ENCODE results near the gene PARD3.

PARD3 gene

DNA sequence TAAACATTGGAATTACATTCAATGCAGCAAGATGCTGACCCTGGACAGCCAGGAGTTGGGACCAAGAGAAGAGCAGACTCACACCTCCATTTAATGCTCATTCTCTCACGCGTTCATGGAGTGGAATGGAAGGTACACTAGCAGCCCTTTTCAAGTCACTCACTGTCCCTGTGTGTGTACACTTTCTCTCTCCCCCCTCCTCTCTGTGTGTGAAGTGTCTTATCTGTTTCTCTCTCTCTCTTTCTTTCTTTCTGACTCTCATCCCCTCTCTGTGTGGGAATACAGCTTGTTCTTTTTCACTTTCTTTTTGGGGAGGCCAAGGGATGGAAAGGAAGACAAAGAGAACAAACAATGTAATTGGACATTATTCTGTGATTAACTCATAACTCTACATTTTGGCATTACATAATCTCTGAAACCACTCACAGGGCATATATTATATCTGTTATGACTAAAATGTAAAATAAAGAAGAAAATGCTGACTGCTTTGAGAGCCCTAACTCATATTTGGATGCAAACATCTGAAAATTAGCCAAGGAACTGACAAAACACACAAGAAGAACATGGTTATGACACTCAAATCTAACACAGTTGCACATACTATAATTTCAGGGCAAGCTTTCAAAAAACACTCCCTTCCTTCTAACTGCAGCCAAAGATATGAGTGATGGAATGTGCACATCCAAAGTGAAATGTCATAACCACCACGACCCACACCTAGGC is 188.8 kb downstream of the PARD3 start:
- H3K27me3 ChIP-seq (ENCODE audit: control insufficient read depth in 1 of 2, insufficient read depth in 2 of 2, low read length in 2 of 2), result no peaks in the 10 kb centered on the region

DNA sequence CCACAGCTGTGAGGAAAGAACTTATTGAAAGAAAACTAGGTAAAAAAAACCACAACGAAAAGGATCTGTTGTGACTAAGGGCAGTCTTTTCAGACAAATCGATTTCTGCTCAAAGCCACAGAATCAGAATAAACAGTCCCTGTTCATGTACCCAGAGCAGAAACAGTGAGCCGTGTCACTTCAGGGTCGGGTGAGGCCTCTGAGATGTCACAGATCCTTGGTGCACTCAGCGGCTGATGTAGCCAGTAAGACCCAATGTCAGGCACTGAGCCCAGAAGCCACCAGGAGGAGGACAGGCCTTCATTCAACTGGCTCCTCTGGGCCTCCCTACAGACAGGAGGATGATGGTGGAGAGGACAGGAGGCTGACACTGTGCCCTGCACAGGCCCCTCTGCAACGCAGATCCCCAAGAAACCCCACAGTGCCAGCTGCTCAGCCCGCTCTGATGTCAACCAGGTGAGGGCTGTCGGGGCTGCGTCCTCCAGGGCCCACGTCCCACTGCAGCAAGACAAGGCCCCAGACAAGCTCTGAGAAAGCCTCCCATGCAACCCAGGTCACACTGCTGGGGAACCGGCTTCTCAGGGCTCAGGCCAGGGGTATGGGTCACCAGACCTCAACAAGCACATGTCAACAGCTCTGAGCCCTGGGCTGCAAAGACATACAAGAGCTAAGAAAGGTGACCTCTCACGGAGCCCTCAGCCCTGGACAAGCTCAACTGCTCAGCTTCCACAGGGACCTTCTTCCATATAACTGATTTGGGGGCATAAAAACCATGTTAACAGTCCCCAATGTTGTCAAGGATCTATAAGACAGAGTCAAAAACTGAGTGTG is 190.6 kb downstream of the PARD3 start:
- Histone ChIP-seq H3K4me3 (ENCODE audit: low read depth in 1 of 2, low read length in 2 of 2) (no peak overlapping the region), H3K9me3 (ENCODE audit: low read length) (no peaks in the 10 kb centered on the region), H3K4me1 (ENCODE audit: insufficient read depth, low read length) (peaks cover 19% of the 10 kb centered on the region), H3K9ac (ENCODE audit: low read length) (no peak overlapping the region), H3K27me3 (ENCODE audit: control insufficient read depth in 1 of 2, insufficient read depth in 2 of 2, low read length in 2 of 2) (no peaks in the 10 kb centered on the region), H3K27ac (ENCODE audit: low read depth, low read length) (no peak overlapping the region), H3K36me3 (ENCODE audit: insufficient read depth, low read length) (no peaks in the 10 kb centered on the region)

More for the DNA sequence above, 188.8 kb downstream of the PARD3 start:
- Histone ChIP-seq H3K4me1 (ENCODE audit: insufficient read depth, low read length) (peaks cover 19% of the 10 kb centered on the region), H3K9me3 (ENCODE audit: low read length) (no peaks in the 10 kb centered on the region), H3K4me3 (ENCODE audit: low read depth in 1 of 2, low read length in 2 of 2) (no peak overlapping the region), H3K36me3 (ENCODE audit: insufficient read depth, low read length) (no peaks in the 10 kb centered on the region), H3K27ac (ENCODE audit: low read depth, low read length) (no peak overlapping the region), H3K9ac (ENCODE audit: low read length) (no peak overlapping the region)

DNA sequence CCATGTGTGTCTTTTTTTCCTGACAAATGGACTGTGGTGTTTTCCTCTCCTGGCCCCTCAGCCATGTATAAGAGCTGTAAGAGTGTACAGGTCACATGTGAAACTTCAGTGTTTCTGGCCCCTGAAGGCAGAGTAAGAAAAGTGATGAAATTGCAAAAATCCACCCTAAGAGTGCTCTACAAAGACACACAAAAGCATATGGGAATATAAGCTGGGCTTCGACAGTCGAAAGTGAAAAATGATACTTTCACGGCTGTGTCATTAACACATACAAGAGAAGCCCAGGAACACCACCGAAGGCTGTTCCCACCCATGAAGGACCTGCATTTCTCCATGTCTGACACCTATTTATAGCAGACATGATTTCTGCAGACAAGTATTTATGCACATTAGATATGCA is 192.2 kb downstream of the PARD3 start:
- no peak overlapping the region for H3K4me3 ChIP-seq (ENCODE audit: low read depth in 1 of 2, low read length in 2 of 2)
- peaks cover 9% of the 10 kb centered on the region for H3K4me1 ChIP-seq (ENCODE audit: insufficient read depth, low read length)
- H3K27ac ChIP-seq (ENCODE audit: low read depth, low read length), result no peak overlapping the region
- H3K9ac ChIP-seq (ENCODE audit: low read length), result no peak overlapping the region
- no peaks in the 10 kb centered on the region for H3K27me3 ChIP-seq (ENCODE audit: control insufficient read depth in 1 of 2, insufficient read depth in 2 of 2, low read length in 2 of 2)
- no peaks in the 10 kb centered on the region for H3K36me3 ChIP-seq (ENCODE audit: insufficient read depth, low read length)
- H3K9me3 ChIP-seq (ENCODE audit: low read length), result no peaks in the 10 kb centered on the region

DNA sequence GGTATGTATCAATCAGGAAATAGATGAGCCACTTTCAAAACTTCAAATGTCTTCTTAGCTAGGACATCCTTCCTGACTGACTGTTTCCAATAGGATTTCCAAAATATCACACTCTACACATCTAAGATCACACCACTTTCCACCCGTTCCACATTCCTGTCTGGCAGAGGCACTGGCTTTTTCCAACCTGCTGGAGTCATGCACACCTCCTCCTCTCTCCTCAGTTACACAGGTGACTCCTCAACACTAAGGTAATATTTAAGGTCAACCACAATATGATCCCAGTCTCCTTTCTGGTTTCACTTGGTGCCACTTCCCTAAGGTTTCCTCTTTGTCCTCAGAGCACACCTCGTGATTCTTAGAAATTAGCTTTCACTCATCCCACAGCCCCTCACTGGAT is 196.5 kb downstream of the PARD3 start:
- H3K27ac ChIP-seq (ENCODE audit: low read depth, low read length), result no peak overlapping the region
- H3K4me3 ChIP-seq (ENCODE audit: low read depth in 1 of 2, low read length in 2 of 2), result no peak overlapping the region
- no peaks in the 10 kb centered on the region for H3K4me1 ChIP-seq (ENCODE audit: insufficient read depth, low read length)
- no peak overlapping the region for H3K9ac ChIP-seq (ENCODE audit: low read length)
- H3K9me3 ChIP-seq (ENCODE audit: low read length), result no peaks in the 10 kb centered on the region
- no peaks in the 10 kb centered on the region for H3K36me3 ChIP-seq (ENCODE audit: insufficient read depth, low read length)
- no peaks in the 10 kb centered on the region for H3K27me3 ChIP-seq (ENCODE audit: control insufficient read depth in 1 of 2, insufficient read depth in 2 of 2, low read length in 2 of 2)

DNA sequence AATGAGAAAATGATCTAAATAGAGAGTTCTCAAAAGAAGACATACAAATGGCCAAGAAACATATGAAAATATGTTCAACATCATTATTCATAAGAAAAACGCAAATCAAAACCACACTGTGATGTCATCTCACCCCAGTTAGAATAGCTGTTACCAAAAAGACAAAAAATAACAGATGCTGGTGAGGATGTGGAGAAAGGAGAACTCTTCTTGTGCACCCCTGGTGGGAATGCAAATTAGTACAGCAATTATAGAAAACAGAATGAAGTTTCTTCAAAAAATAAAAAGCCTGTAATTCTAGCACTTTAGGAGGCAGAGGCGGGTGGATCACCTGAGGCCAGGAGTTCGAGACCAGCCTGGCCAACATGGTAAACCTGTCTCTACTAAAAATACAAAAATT is 199.3 kb downstream of the PARD3 start:
- no peaks in the 10 kb centered on the region for H3K9me3 ChIP-seq (ENCODE audit: low read length)
- H3K4me1 ChIP-seq (ENCODE audit: insufficient read depth, low read length), result peaks cover 10% of the 10 kb centered on the region
- H3K27ac ChIP-seq (ENCODE audit: low read depth, low read length), result no peak overlapping the region
- H3K4me3 ChIP-seq (ENCODE audit: low read depth in 1 of 2, low read length in 2 of 2), result no peak overlapping the region
- no peak overlapping the region for H3K9ac ChIP-seq (ENCODE audit: low read length)
- H3K27me3 ChIP-seq (ENCODE audit: control insufficient read depth in 1 of 2, insufficient read depth in 2 of 2, low read length in 2 of 2), result no peaks in the 10 kb centered on the region
- H3K36me3 ChIP-seq (ENCODE audit: insufficient read depth, low read length), result no peaks in the 10 kb centered on the region

DNA sequence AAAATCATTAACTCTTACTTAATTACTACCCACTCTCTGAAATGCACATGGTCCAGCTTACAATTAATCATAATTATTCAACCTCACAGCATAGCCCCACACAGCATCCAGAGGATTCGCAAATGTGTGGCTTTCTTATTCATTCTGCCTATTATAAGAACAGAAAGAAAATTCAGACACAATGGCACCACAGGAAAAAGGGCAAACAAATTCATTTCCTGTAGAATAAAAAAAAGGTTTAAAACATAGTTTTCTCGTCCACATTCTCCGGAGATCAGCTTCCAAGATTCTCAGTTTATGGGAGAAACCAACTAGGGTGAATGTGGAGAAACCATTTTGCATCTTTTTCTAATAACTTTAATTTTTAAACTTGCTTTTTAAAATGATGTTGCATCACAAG is 201.6 kb downstream of the PARD3 start:
- Histone ChIP-seq H3K27ac (ENCODE audit: low read depth, low read length) (no peak overlapping the region), H3K4me3 (ENCODE audit: low read depth in 1 of 2, low read length in 2 of 2) (no peak overlapping the region), H3K9me3 (ENCODE audit: low read length) (no peaks in the 10 kb centered on the region), H3K4me1 (ENCODE audit: insufficient read depth, low read length) (peaks cover 11% of the 10 kb centered on the region), H3K9ac (ENCODE audit: low read length) (no peak overlapping the region), H3K36me3 (ENCODE audit: insufficient read depth, low read length) (no peaks in the 10 kb centered on the region), H3K27me3 (ENCODE audit: control insufficient read depth in 1 of 2, insufficient read depth in 2 of 2, low read length in 2 of 2) (no peaks in the 10 kb centered on the region)

DNA sequence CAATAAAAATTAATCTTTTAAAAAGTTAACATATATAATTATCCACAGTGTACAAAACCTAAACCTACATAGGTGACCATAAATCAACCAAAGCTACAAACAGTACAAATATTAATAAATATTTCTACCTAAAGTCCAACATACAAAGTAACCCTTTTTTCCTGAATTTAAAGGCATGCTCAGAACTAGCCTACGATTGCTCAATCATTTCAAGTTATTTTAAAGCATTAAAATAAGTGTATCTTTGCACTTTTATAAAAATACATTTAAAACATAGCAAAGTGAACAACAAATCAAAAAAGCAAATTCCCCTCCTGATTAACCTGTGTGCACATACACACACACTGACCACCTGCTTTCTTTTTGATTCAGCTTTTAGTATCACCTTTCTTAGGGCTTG is 202.2 kb downstream of the PARD3 start:
- H3K4me3 ChIP-seq (ENCODE audit: low read depth in 1 of 2, low read length in 2 of 2), result no peak overlapping the region
- H3K27ac ChIP-seq (ENCODE audit: low read depth, low read length), result no peak overlapping the region
- H3K9ac ChIP-seq (ENCODE audit: low read length), result no peak overlapping the region
- H3K4me1 ChIP-seq (ENCODE audit: insufficient read depth, low read length), result peaks cover 11% of the 10 kb centered on the region
- H3K27me3 ChIP-seq (ENCODE audit: control insufficient read depth in 1 of 2, insufficient read depth in 2 of 2, low read length in 2 of 2), result no peaks in the 10 kb centered on the region
- H3K9me3 ChIP-seq (ENCODE audit: low read length), result no peaks in the 10 kb centered on the region
- H3K36me3 ChIP-seq (ENCODE audit: insufficient read depth, low read length), result no peaks in the 10 kb centered on the region

DNA sequence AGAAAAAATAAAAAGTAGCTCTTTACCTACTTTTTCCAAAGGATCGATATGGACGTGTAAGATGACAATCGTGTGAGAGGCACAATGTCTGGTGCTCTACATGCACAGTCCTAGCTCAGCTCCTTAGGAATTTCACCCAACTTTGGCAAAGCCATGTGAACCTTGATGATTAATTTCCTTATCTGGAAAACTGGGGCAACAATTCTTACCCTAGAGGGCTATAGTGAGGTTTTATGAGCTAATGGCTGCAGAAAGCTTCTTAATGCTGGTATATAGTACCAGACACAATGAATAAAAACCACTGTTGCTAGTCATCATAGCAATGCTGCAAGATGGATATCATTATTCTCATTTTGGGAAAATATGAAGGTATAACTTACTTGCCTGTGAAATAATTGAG is 202.7 kb downstream of the PARD3 start:
- Histone ChIP-seq H3K4me1 (ENCODE audit: insufficient read depth, low read length) (peaks cover 11% of the 10 kb centered on the region), H3K36me3 (ENCODE audit: insufficient read depth, low read length) (no peaks in the 10 kb centered on the region), H3K9ac (ENCODE audit: low read length) (no peak overlapping the region), H3K4me3 (ENCODE audit: low read depth in 1 of 2, low read length in 2 of 2) (no peak overlapping the region), H3K27ac (ENCODE audit: low read depth, low read length) (no peak overlapping the region), H3K9me3 (ENCODE audit: low read length) (no peaks in the 10 kb centered on the region), H3K27me3 (ENCODE audit: control insufficient read depth in 1 of 2, insufficient read depth in 2 of 2, low read length in 2 of 2) (no peaks in the 10 kb centered on the region)

DNA sequence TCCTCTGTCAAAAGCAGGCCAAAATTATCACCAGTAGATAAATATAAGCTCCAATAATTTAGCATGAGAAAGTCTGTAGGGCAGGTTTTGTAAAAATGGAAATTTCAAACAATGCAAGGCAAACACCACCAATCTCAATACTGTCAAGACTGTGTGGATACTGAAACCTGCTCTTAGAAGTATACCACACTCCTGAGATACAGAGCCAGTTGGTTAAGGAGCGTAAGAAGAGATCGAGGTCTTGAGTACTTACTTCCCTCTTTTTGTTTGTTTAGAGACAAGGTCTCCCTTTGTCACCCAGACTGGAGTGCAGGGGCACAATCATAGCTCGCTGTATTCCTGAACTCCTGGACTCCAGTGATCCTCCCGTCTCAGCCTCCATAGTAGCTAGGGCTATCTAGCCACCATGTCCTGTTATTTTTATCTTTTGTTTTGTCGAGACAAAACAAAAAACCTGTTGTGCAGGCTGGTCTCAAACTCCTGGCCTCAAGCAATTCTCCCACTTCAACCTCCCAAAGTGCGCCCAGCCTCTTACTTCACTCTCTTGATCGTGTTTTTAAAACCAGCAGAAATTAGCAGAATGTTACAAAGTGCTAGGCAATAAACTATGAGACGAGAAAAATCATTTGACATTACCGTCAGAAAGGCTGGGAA is 205.7 kb downstream of the PARD3 start:
- Histone ChIP-seq H3K9ac (ENCODE audit: low read length) (no peak overlapping the region), H3K27ac (ENCODE audit: low read depth, low read length) (no peak overlapping the region), H3K36me3 (ENCODE audit: insufficient read depth, low read length) (no peaks in the 10 kb centered on the region), H3K9me3 (ENCODE audit: low read length) (no peaks in the 10 kb centered on the region), H3K27me3 (ENCODE audit: control insufficient read depth in 1 of 2, insufficient read depth in 2 of 2, low read length in 2 of 2) (no peaks in the 10 kb centered on the region), H3K4me3 (ENCODE audit: low read depth in 1 of 2, low read length in 2 of 2) (no peak overlapping the region), H3K4me1 (ENCODE audit: insufficient read depth, low read length) (peaks cover 11% of the 10 kb centered on the region)

DNA sequence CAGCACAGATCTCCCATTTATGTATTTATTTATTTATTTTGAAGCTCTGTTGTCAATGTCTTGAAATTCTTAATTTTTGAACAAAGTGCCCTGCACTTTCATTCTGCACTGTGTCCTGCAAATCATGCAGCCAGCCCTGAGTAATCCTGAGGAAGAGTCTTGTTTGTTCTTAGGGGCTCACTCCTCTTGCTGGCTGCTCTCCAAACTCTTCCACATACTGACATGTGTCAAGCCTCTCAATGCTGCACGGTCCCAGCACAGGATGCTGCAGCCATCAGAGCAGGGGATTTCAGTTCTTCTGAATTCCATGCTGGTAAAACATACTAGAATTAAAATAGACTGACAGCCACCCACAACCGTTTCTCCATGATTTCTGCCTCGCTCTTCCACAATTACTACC is 207.2 kb downstream of the PARD3 start:
- Histone ChIP-seq H3K4me1 (ENCODE audit: insufficient read depth, low read length) (peaks cover 11% of the 10 kb centered on the region), H3K9ac (ENCODE audit: low read length) (no peak overlapping the region), H3K36me3 (ENCODE audit: insufficient read depth, low read length) (no peaks in the 10 kb centered on the region), H3K4me3 (ENCODE audit: low read depth in 1 of 2, low read length in 2 of 2) (no peak overlapping the region), H3K27me3 (ENCODE audit: control insufficient read depth in 1 of 2, insufficient read depth in 2 of 2, low read length in 2 of 2) (no peaks in the 10 kb centered on the region), H3K27ac (ENCODE audit: low read depth, low read length) (no peak overlapping the region), H3K9me3 (ENCODE audit: low read length) (no peaks in the 10 kb centered on the region)

DNA sequence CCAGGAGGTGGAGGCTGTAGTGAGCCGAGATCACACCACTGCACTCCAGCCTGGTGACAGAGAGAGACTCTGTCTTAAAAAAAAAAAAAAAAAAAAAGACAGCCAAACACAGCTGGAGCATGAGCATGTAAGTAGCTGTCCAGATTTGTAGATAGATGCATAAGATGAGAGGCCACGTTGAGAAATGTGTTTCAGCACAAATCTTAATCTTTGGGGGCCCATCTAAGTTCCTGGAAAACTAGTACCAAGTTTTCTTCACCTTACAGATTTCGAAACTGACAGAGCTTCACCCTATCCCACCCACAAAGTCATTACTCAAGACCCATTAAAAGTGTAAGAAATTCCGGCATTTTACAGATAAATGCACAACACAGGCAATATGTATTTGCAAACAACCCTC is 208.2 kb downstream of the PARD3 start:
- H3K4me1 ChIP-seq (ENCODE audit: insufficient read depth, low read length), result peaks cover 7% of the 10 kb centered on the region
- no peaks in the 10 kb centered on the region for H3K27me3 ChIP-seq (ENCODE audit: control insufficient read depth in 1 of 2, insufficient read depth in 2 of 2, low read length in 2 of 2)
- no peak overlapping the region for H3K9ac ChIP-seq (ENCODE audit: low read length)
- H3K27ac ChIP-seq (ENCODE audit: low read depth, low read length), result no peak overlapping the region
- no peaks in the 10 kb centered on the region for H3K9me3 ChIP-seq (ENCODE audit: low read length)
- no peaks in the 10 kb centered on the region for H3K36me3 ChIP-seq (ENCODE audit: insufficient read depth, low read length)
- no peak overlapping the region for H3K4me3 ChIP-seq (ENCODE audit: low read depth in 1 of 2, low read length in 2 of 2)

All from muscle layer of colon (tissue), 2 donors.